Fibroblast of lung (primary cell): ENCODE results near the gene WWOX. TPM values are rescaled to one million over a fixed set of nuclear protein-coding genes. Genes with fewer than 3 reads are reported as not detected.

ENCODE experiments used
- DNase-seq, 2 donors: peaks; one replicate each; pipeline versions ENCODE4 v3.0.0 to v3.0.0-alpha.2; 2010; ENCODE audit warnings: low read depth in 2 of 2
- H2AFZ ChIP-seq: 2 replicates; pipeline ENCODE4 v1.5.1; 2012; ENCODE audit warnings: low read length, control low read depth, inconsistent platforms
- H3K27ac ChIP-seq: 2 replicates; pipeline ENCODE4 v1.5.1; 2011; ENCODE audit warnings: low read length, control low read depth; ENCODE audit not compliant: insufficient read depth
- H3K27me3 ChIP-seq: 2 replicates; pipeline ENCODE4 v1.5.1; 2011; ENCODE audit warnings: mild to moderate bottlenecking, low read length; ENCODE audit not compliant: control insufficient read depth, insufficient read depth
- H3K36me3 ChIP-seq: 2 replicates; pipeline ENCODE4 v1.5.1; 2011; ENCODE audit warnings: low read length; ENCODE audit not compliant: control insufficient read depth, insufficient read depth
- H3K4me1 ChIP-seq: 2 replicates; pipeline ENCODE4 v1.5.1; 2011; ENCODE audit warnings: low read length; ENCODE audit not compliant: control insufficient read depth, insufficient read depth; ENCODE audit errors: extremely low read depth
- H3K4me2 ChIP-seq: 2 replicates; pipeline ENCODE4 v1.5.1; 2011; ENCODE audit warnings: low read length, control low read depth; ENCODE audit not compliant: insufficient read depth; ENCODE audit errors: extremely low read depth
- H3K4me3 ChIP-seq, 4 experiments: fragments of 200-600 bp in 1 of 4; sonication (generic) in 1 of 4; replicated peaks in 1 of 4; 2 replicates each; pipeline ENCODE4 v1.5.1; 2011 to 2016; ENCODE audit warnings: low read length in 4 of 4, low read depth in 3 of 4, mild to moderate bottlenecking in 3 of 4, control low read depth in 2 of 4, inconsistent platforms in 1 of 4, mixed read lengths in 1 of 4; ENCODE audit not compliant: insufficient read depth in 1 of 4; ENCODE audit errors: control extremely low read depth in 1 of 4
- H3K79me2 ChIP-seq: 2 replicates; pipeline ENCODE4 v1.5.1; 2012; ENCODE audit warnings: mild to moderate bottlenecking, low read length, inconsistent platforms; ENCODE audit not compliant: control insufficient read depth, insufficient read depth
- H3K9ac ChIP-seq: 2 replicates; pipeline ENCODE4 v1.5.1; 2011; ENCODE audit warnings: mild to moderate bottlenecking, low read length, control low read depth; ENCODE audit not compliant: insufficient read depth
- H3K9me3 ChIP-seq: 2 replicates; pipeline ENCODE4 v1.5.1; 2012; ENCODE audit warnings: low read depth, low read length; ENCODE audit not compliant: control insufficient read depth, insufficient read depth
- H4K20me1 ChIP-seq: 2 replicates; pipeline ENCODE4 v1.5.1; 2011; ENCODE audit warnings: low read length; ENCODE audit not compliant: control insufficient read depth, insufficient read depth; ENCODE audit errors: extremely low read depth
- EZH2 ChIP-seq: IDR thresholded peaks from 2 replicates; pipeline ENCODE4 v1.5.1; 2012; ENCODE audit warnings: low read length, control low read depth, mild to moderate bottlenecking; ENCODE audit errors: missing control alignments
- polyA plus RNA-seq, 2 donors: library from polyadenylated mRNA; depleted of rRNA in 1 of 2; stranded (reverse) in 1 of 2; unstranded in 1 of 2; fragments of >200 nt; gene quantifications; 2 replicates each; pipeline ENCODE4 v1.2.1, GENCODE V29; 2011 to 2012; ENCODE audit warnings: missing spikeins in 1 of 2
- total RNA-seq: library from RNA; depleted of rRNA; stranded (reverse); fragments of >200 nt; gene quantifications from 2 replicates; pipeline ENCODE4 v1.2.1, GENCODE V29; 2014
- TF ChIP-seq, protein P1 (sequence below), 2 donors: IDR thresholded peaks in 1 of 2; conservative IDR thresholded peaks in 1 of 2; 1 replicate in 1 of 2; 2 replicates in 1 of 2; pipeline ENCODE4 v1.5.1; 2011 to 2012; ENCODE audit warnings: low read length in 2 of 2, control low read depth in 1 of 2, inconsistent platforms in 1 of 2, low read depth in 1 of 2, mild to moderate bottlenecking in 1 of 2

Gene WWOX
- total and polyA plus RNA-seq, 2 donors (not counting 1 experiment from before 2014, with no cell fraction given): 5.6 to 16.3 TPM

DNA sequence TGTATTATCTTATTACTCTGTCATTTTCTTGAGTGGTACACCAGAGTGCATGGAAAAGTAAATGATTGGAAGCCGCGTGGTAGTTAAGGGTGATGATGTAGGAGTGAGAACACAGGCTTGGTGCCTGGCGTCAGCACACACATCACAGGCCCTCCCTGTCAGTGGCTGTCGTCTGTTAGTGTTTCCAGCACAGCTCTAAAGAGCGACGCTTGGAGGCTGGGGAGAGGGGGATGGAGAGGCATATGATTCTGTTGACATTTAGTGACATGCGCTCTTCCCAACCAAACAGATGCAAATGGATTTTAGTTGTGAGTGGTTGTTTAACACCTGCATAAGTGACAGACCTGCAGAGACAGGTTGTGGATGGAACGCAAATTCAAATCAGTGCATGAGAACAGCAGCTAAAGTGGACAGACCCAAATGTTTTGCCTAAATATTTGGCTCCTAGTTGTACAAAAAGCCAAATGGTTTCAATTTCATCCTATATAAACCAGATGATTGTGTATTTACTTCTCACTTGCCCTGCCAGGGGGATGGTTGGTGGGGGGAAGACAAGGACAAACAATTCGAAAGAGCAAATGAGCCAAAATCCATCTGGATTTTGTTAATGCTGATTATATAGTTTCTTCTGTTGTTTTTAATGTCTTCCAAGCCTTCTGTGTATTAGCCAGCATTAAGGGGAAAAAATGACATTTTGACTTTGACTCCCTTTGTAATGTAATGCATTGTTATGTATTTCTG is 222.3 kb downstream of the WWOX start:
- Histone ChIP-seq H3K79me2 (no peaks in the 10 kb centered on the region), H3K4me1 (no peaks in the 10 kb centered on the region), H3K27ac (no peak overlapping the region), H3K9ac (no peak overlapping the region), H3K4me3 (no peak overlapping the region), H3K9me3 (no peaks in the 10 kb centered on the region), H2AFZ (no peak overlapping the region), H3K27me3 (no peaks in the 10 kb centered on the region), H3K4me2 (no peak overlapping the region), H4K20me1 (no peaks in the 10 kb centered on the region), H3K36me3 (no peaks in the 10 kb centered on the region)
- no peak for DNase-seq
- TF ChIP-seq EZH2: no peak
- TF ChIP-seq, protein P1, sequence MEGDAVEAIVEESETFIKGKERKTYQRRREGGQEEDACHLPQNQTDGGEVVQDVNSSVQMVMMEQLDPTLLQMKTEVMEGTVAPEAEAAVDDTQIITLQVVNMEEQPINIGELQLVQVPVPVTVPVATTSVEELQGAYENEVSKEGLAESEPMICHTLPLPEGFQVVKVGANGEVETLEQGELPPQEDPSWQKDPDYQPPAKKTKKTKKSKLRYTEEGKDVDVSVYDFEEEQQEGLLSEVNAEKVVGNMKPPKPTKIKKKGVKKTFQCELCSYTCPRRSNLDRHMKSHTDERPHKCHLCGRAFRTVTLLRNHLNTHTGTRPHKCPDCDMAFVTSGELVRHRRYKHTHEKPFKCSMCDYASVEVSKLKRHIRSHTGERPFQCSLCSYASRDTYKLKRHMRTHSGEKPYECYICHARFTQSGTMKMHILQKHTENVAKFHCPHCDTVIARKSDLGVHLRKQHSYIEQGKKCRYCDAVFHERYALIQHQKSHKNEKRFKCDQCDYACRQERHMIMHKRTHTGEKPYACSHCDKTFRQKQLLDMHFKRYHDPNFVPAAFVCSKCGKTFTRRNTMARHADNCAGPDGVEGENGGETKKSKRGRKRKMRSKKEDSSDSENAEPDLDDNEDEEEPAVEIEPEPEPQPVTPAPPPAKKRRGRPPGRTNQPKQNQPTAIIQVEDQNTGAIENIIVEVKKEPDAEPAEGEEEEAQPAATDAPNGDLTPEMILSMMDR (conservative IDR thresholded peaks at IDR 0.05 in 1 of 2, IDR thresholded peaks at IDR 0.05 in 1 of 2; ENCODE audit: low read depth in 1 of 2, low read length in 2 of 2): no peak

- Histone ChIP-seq H3K79me2 (no peaks in the 10 kb centered on the region), H3K4me1 (no peaks in the 10 kb centered on the region), H3K27ac (no peak overlapping the region), H3K9me3 (no peaks in the 10 kb centered on the region), H4K20me1 (no peaks in the 10 kb centered on the region), H3K4me3 (no peak overlapping the region), H3K9ac (no peak overlapping the region), H3K36me3 (no peaks in the 10 kb centered on the region), H2AFZ (no peak overlapping the region), H3K4me2 (no peak overlapping the region), H3K27me3 (no peaks in the 10 kb centered on the region)
- no peak for DNase-seq
- TF ChIP-seq EZH2: no peak
Measured at GRCh38 chr16:78323315-78323714, 223.9 kb downstream of the WWOX start.

DNA sequence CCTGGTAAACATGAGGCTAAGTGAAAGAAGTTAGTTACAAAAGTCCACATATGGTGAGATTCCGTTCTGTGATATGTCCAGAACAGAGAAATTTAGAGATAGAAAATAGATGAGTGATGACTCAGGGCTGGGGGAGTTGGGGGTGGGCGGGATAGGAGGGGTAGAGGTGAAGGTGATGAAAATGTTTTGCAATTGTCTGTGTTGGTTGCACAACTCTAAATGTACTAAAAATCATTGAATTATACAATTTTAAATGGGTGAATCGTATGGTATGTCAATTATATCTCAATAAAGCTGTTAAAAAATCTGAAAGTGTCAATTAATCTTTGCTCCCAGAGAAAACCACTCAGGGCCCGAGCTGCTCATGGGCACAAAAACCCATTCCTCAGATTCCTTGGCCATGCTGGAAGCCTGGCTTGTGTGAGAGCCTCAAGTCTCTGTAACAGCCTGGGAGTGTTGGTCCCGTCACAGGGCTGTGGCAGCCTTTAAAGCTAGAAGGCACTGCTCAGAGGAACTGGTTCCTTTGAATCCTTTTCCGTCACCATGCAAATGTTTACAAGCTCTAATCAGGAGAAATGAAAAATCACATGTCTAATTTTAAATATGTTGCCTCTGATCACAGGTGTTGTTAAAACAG is 225.3 kb downstream of the WWOX start:
- TF ChIP-seq, protein P1 (conservative IDR thresholded peaks at IDR 0.05 in 1 of 2, IDR thresholded peaks at IDR 0.05 in 1 of 2; ENCODE audit: low read depth in 1 of 2, low read length in 2 of 2): no peak
- TF ChIP-seq EZH2: no peak
- H4K20me1 ChIP-seq: no peaks in the 10 kb centered on the region

More for the DNA sequence above, 225.3 kb downstream of the WWOX start:
- DNase-seq: peak in 1 of 2 donors; percentile 17
- Histone ChIP-seq H2AFZ (no peak overlapping the region), H3K9ac (no peak overlapping the region), H3K79me2 (no peaks in the 10 kb centered on the region), H3K27ac (no peak overlapping the region), H3K4me2 (no peak overlapping the region), H3K9me3 (no peaks in the 10 kb centered on the region), H3K27me3 (no peaks in the 10 kb centered on the region), H3K36me3 (no peaks in the 10 kb centered on the region), H3K4me3 (no peak overlapping the region), H3K4me1 (no peaks in the 10 kb centered on the region)
